ENCODE measurements around the gene PTPN1.
"Not testable (repeated sequence)": the region's sequence is repeated elsewhere in the genome, so short reads cannot be mapped to it uniquely, and the experiment has no call there.

Gene PTPN1

GRCh38 chr20:50535162-50535561, 25.0 kb downstream of the PTPN1 start:
- no peak for FAIRE-seq

GRCh38 chr20:50536333-50536732, 26.1 kb downstream of the PTPN1 start:
- FAIRE-seq = no peak

GRCh38 chr20:50537546-50538201, 27.5 kb downstream of the PTPN1 start:
- FAIRE-seq = no peak

DNA sequence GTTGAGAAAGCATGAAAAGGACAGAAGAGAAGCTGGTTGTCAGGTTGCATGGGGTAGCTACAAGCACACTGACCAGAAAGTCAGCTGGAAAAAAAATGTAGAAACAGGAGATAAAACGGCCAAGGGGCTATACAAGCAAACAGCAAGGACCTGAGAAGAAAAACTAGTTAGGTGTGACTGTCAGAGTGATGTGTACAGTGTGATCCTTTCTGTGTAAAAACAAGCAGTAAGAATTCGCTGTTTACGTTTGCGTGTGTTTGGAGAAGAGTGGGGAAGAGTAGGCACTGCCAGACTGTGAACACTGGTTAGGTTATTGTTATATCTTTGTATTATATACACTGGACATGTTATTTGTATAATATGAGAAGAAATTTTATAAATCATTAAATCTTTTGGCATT, 28.1 kb downstream of the PTPN1 start:
- FAIRE-seq = no peak

DNA sequence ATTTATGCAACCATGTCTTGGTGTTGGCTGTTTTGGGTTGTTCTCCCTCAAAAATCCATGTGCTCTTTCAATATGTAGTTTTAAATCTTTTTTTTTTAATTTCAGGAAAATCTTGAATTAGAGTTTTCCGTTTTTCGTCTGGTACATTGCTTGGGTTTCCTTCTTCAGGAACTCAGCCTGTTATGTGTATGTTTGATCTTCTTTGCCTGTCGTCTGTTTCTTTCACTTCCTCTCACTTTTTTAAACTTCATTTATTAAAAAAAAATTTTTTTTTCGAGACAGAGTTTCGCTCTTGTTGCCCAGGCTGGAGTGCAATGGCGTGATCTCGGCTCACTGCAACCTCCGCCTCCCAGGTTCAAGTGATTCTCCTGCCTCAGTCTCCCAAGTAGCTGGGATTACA, 29.6 kb downstream of the PTPN1 start:
- not testable (repeated sequence) for FAIRE-seq

- FAIRE-seq = no peak
Measured at GRCh38 chr20:50540620-50541605, 30.7 kb downstream of the PTPN1 start.

DNA sequence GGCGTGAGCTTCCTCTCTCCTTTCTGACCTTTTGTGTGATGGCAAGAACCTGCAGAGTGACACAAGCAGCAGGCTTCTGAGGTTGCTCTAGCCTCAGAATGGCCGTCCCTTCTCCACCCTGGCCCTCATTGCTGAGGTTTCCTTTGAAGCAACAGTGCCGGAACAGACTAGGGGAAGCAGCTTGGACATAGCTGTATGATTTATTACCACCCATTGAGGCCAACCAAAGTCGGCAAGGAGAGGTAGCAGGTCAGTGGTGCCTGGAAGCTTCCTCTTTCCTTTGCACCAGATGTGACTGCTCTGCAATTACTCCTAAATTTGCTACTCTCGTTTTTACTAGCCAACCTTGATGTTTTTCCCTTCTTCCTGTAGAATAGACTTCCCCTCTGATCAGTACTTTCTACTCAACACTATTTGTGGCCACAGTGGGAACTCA, 31.4 kb downstream of the PTPN1 start:
- FAIRE-seq = no peak

GRCh38 chr20:50543326-50543725, 33.1 kb downstream of the PTPN1 start:
- FAIRE-seq = no peak

DNA sequence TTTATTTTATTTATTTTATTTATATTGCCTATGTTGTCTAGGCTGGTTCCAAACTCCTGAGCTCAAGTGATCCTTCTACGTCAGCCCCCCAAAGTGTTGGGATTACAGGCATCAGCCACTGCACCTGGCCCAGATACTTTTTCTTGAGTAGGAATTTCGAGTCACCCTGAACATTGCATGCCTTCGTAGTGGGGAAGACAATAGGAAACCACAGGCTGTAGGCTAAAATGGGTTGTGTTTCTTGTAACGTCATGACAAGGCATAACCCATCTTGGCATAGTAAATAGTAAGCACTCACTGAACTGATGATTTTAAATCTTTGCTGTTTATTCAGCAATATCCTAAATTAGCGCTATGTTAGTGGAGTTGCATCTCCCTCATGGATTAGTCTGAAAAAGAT, 34.9 kb downstream of the PTPN1 start:
- no peak for FAIRE-seq

DNA sequence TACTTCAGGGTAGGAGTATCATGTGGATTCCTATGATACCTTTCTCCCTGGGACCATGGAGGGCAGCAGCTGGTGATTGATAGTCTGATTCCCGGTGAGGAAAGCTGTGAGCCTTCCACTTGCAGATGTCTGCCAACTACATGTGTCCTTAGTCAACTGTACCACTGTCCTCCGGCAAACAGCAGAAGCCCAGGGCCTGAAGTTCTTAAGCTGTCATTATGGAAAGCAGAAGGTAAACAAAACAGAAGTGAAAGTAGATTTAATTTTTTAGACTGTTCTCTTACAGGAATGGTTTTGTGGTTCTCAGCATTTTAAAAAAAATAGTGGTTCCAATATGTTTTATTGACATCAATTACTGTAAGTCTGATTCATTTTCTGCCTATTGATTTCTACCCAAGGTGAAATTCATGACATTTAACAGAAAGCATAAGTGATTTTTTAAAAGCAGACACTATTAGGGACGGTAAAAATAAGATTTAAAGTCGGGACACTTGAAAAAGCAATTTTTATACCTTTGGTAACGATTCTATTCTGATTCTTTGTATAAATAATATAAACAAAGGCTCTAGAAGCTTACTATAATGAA, 36.6 kb downstream of the PTPN1 start:
- FAIRE-seq = no peak

DNA sequence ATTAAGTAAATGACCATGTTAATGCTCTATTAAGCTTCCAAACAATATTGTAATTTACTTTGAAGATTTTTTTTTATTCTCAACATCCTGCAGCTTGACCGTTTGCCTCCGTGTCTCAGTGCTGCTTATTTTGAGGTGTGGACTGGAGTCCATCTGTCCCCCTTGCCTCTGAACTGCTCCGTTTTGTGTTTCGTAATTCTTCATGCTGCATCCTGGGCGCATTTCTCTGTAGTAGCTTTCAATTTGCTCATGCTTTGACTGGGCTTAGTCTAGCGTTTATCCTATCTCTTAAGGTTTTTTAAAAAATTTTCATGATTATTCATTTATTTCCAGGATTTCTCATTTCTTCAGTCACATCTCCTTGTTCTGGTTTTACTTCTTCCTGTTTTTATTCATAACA, 37.8 kb downstream of the PTPN1 start:
- FAIRE-seq = no peak

DNA sequence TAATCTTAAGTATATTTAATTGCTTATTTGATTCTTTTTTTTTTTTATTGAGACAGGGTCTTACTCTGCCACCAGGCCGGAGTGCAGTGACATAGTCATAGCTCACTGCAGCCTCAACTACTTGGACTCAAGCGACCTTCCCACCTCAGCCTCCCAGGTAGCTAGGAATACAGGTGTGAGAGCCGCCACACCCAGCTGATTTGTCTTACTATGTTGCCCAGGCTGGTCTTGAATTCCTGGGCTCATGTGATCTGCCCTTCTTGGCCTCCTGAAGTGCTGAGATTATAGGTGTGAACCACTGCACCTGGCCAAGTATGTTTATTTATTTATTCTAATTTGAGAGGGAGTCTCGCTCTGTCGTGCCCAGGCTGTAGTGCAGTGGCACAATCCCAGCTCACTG, 38.2 kb downstream of the PTPN1 start:
- FAIRE-seq = no peak

DNA sequence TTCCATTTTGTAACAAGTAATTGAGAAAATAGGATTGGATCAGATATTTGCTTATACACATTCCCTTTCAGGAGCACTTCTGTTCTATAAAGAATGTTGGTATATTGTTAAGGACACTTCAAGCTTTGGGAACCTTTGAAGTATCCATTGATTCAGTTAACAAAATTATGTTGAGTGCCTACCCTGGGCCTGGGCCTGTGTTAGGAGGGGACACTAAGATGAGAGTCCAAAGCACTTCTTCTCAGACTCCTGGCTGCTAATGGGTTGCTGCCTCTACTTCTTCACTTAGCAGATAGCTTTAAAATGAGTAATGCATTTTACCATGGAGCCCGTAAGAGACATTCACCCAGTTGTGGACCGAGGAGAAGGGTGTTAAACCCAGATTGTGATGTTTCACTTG, 40.3 kb downstream of the PTPN1 start:
- no peak for FAIRE-seq

DNA sequence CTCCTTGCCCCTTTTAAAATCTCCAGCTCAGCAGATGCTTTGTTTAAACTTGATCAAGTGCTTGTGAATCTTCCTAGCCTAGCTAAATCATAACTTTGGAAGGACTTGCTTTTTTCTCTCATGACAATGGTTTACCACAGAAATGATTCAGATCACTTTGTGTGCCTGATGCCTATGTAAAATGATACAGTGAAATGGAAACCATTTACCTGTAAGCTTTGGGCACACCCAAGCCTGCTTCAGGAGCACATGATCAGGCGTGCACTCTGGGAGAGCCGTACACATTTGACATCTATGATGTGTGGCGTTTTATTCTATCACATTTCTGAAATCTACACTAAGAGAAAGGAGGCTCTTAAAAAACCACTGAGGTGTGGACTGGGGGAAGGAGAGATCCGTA, 41.1 kb downstream of the PTPN1 start:
- no peak for FAIRE-seq

DNA sequence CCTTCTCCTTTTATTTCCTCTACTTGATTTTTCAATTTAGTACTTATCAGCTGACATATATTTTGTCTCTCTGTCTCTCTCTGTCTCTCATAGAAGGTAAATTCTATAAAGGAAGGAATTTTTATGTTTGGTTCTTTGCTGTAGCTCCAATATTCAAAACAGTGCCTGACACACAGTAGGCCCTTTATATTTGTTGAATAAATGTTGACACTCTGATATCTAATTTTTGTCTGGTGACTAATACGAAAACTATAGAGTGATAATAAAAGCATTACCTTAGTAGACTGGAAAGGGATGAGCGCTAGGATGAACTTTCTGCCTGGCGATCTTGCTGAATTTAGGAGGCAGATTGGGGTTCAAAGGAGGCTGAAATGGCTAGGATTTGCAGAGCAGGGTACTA, 42.8 kb downstream of the PTPN1 start:
- FAIRE-seq = no peak

GRCh38 chr20:50554694-50555579, 44.8 kb downstream of the PTPN1 start:
- FAIRE-seq = no peak

DNA sequence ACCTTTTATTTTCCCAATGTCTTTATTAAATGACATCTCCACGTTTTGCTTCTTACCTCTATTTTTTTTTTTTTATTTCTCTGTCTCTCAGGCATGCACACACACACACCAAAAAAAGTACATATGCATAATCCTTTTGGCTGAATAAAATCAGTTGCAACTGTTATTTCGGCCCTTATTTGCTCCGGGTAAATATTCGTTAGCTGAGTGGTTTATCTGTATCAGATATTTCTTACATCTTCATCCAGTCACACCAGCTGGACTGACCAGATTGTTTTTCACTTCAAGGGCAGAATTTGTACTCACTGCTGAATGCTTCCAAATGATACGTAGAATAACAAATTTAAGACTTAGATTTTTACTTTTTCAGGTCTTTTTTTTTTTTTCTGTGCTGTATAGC, 45.5 kb downstream of the PTPN1 start:
- FAIRE-seq = no peak

- FAIRE-seq = no peak
Measured at GRCh38 chr20:50557549-50558134, 47.5 kb downstream of the PTPN1 start.

DNA sequence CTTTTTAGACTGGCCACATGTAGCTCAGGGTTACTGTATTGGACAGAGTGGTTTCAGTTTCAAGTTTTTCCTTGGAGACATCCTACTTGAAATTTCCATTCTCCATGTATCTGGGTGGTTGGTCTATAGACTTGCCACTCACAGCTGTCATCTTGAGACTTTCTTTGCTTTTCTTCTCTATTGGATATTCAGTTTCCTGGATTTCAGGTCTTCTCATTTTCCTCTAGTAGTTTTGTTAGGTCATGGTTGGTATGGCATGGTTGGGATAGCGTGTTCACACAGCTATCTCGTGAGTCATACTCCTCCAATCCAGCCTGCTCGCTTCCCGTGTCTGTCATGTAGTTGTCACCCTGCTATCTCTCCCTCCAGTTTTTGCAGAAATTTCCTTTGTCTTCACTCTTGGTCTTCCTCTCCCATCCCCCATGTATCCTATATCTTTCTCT, 48.3 kb downstream of the PTPN1 start:
- FAIRE-seq = no peak

- no peak for FAIRE-seq
Measured at GRCh38 chr20:50559149-50559548, 49.0 kb downstream of the PTPN1 start.

GRCh38 chr20:50559856-50560638, 49.9 kb downstream of the PTPN1 start:
- no peak for FAIRE-seq

Measured in TTC549 (cell line).